SK-N-SH (cell line): ENCODE results near the gene ERMN. TPM values are rescaled to one million over a fixed set of nuclear protein-coding genes. Genes with fewer than 3 reads are reported as not detected.

Experiments
- CTCF ChIA-PET: fragments of 300-600, 350-600 bp; formaldehyde crosslinking; extraction: SDS; loops from one replicate; lab custom pipeline; 2021; lab: Yijun Ruan, JAX
- POLR2A ChIA-PET: fragments of 350-600 bp; sonication (Branson Sonifier 250); formaldehyde crosslinking; extraction: SDS; loops from one replicate; lab custom pipeline; 2020; ENCODE audit warnings: antibody characterized with exemption, inconsistent platforms; lab: Yijun Ruan, JAX
- DNase-seq: peaks from one replicate; pipeline ENCODE4 v3.0.0; 2012
- H2AFZ ChIP-seq: fragments of 200-600 bp; sonication (generic); 2 replicates; pipeline ENCODE4 v1.8.1; 2016; ENCODE audit warnings: antibody characterized with exemption, mild to moderate bottlenecking, low read depth
- H3F3A ChIP-seq: fragments of 200-600 bp; sonication (generic); replicated peaks from 2 replicates; pipeline ENCODE3; 2016; ENCODE audit warnings: antibody characterized with exemption, mild to moderate bottlenecking; ENCODE audit not compliant: insufficient read depth
- H3K27ac ChIP-seq, 2 experiments: fragments of 200-500 bp in 1 of 2; fragments of 200-600 bp in 1 of 2; sonication (Bioruptor generic) in 1 of 2; sonication (generic), shearing (Covaris generic) in 1 of 2; 2 replicates each; pipeline versions ENCODE4 v1.5.1 to v1.6.1; 2014 to 2016; ENCODE audit warnings: low read depth in 2 of 2, inconsistent platforms in 1 of 2, low read length in 1 of 2, mild to moderate bottlenecking in 1 of 2, mixed read lengths in 1 of 2
- H3K27me3 ChIP-seq: fragments of 200-600 bp; sonication (generic), shearing (Covaris generic); 2 replicates; pipeline ENCODE4 v1.6.1; 2016; ENCODE audit warnings: mixed run types; ENCODE audit not compliant: insufficient read depth
- H3K36me3 ChIP-seq, 2 experiments: fragments of 200-500 bp in 1 of 2; fragments of 200-600 bp in 1 of 2; sonication (Bioruptor generic) in 1 of 2; sonication (generic) in 1 of 2; replicated peaks in 1 of 2; 2 replicates each; pipeline versions ENCODE3 to v1.5.1; 2014 to 2016; ENCODE audit warnings: low read length in 1 of 2, mild to moderate bottlenecking in 1 of 2; ENCODE audit not compliant: insufficient read depth in 2 of 2, control insufficient read depth in 1 of 2
- H3K4me1 ChIP-seq, 2 experiments: fragments of 200-500 bp in 1 of 2; fragments of 200-600 bp in 1 of 2; sonication (Bioruptor generic) in 1 of 2; sonication (generic), shearing (Covaris generic) in 1 of 2; 2 replicates each; pipeline versions ENCODE4 v1.5.1 to v1.6.1; 2014 to 2016; ENCODE audit warnings: low read depth in 1 of 2, low read length in 1 of 2, mixed run types in 1 of 2; ENCODE audit not compliant: insufficient read depth in 2 of 2, control insufficient read depth in 1 of 2
- H3K4me2 ChIP-seq: fragments of 200-600 bp; sonication (generic), shearing (Covaris generic); 2 replicates; pipeline ENCODE4 v1.6.1; 2017; ENCODE audit warnings: mixed run types
- H3K4me3 ChIP-seq, 2 experiments: fragments of 200-500 bp in 1 of 2; fragments of 200-600 bp in 1 of 2; sonication (Bioruptor generic) in 1 of 2; sonication (generic), shearing (Covaris generic) in 1 of 2; 2 replicates each; pipeline versions ENCODE4 v1.5.1 to v1.8.1; 2014 to 2016; ENCODE audit warnings: low read depth in 2 of 2, inconsistent platforms in 1 of 2, low read length in 1 of 2, mild to moderate bottlenecking in 1 of 2, mixed read lengths in 1 of 2, moderate library complexity in 1 of 2
- H3K79me2 ChIP-seq: fragments of 200-600 bp; sonication (generic); 2 replicates; pipeline ENCODE4 v1.8.1; 2017; ENCODE audit warnings: mild to moderate bottlenecking; ENCODE audit not compliant: insufficient read depth
- H3K9ac ChIP-seq: fragments of 200-600 bp; sonication (generic); 2 replicates; pipeline ENCODE4 v1.6.1; 2017; ENCODE audit warnings: mixed run types
- H3K9me2 ChIP-seq: fragments of 200-600 bp; sonication (generic); 2 replicates; pipeline ENCODE4 v1.6.1; 2017; ENCODE audit warnings: mixed run types
- H3K9me3 ChIP-seq: fragments of 200-600 bp; sonication (generic); 2 replicates; pipeline ENCODE4 v1.6.1; 2017; ENCODE audit warnings: mixed run types, mild to moderate bottlenecking, moderate library complexity
- H4K20me1 ChIP-seq: fragments of 200-600 bp; sonication (generic); 2 replicates; pipeline ENCODE4 v1.6.1; 2017; ENCODE audit warnings: mild to moderate bottlenecking, mixed run types; ENCODE audit not compliant: insufficient read depth
- FOSL2 ChIP-seq: IDR thresholded peaks from 2 replicates; pipeline ENCODE4 v1.4.0; 2012; ENCODE audit warnings: low read depth, mild to moderate bottlenecking, moderate library complexity, borderline replicate concordance
- FOXJ3 ChIP-seq: sonication (generic); formaldehyde crosslinking; IDR thresholded peaks from 2 replicates; pipeline ENCODE4 v1.5.1; 2020; ENCODE audit warnings: mild to moderate bottlenecking, missing genetic modification reagents
- GABPA ChIP-seq: IDR thresholded peaks from 2 replicates; pipeline ENCODE4 v1.4.0; 2012; ENCODE audit warnings: low read depth, mild to moderate bottlenecking
- GATA2 ChIP-seq: sonication (generic); formaldehyde crosslinking; IDR thresholded peaks from 2 replicates; pipeline ENCODE4 v1.5.0; 2020; ENCODE audit warnings: mild to moderate bottlenecking, missing genetic modification reagents
- JUND ChIP-seq: IDR thresholded peaks from 2 replicates; pipeline ENCODE4 v1.4.0; 2012
- MEF2A ChIP-seq: IDR thresholded peaks from 2 replicates; pipeline ENCODE4 v1.4.0; 2012; ENCODE audit warnings: low read depth, borderline replicate concordance
- MXI1 ChIP-seq: IDR thresholded peaks from 2 replicates; pipeline ENCODE4 v1.6.1; 2012; ENCODE audit warnings: mild to moderate bottlenecking, low read depth, low read length, improper control_type of control experiment
- NFIC ChIP-seq: IDR thresholded peaks from 2 replicates; pipeline ENCODE4 v1.4.0; 2012; ENCODE audit warnings: borderline replicate concordance
- NRF1 ChIP-seq: IDR thresholded peaks from 2 replicates; pipeline ENCODE4 v1.6.1; 2012; ENCODE audit warnings: low read depth, mild to moderate bottlenecking, low read length
- PBX3 ChIP-seq: IDR thresholded peaks from 2 replicates; pipeline ENCODE4; 2012
- POLR2AphosphoS5 ChIP-seq: IDR thresholded peaks from 2 replicates; pipeline ENCODE4 v1.6.1; 2012; ENCODE audit warnings: low read depth, low read length
- REST ChIP-seq: IDR thresholded peaks from 2 replicates; pipeline ENCODE4 v1.6.1; 2012; ENCODE audit warnings: mild to moderate bottlenecking, low read depth, low read length, moderate library complexity
- SMC3 ChIP-seq: IDR thresholded peaks from 2 replicates; pipeline ENCODE4 v1.6.1; 2012; ENCODE audit warnings: low read depth, low read length, improper control_type of control experiment
- TAF1 ChIP-seq: IDR thresholded peaks from 2 replicates; pipeline ENCODE4 v1.6.1; 2012; ENCODE audit warnings: low read depth, mild to moderate bottlenecking, low read length, moderate library complexity, borderline replicate concordance
- TCF12 ChIP-seq: IDR thresholded peaks from 2 replicates; pipeline ENCODE4 v1.4.0; 2012
- USF2 ChIP-seq: fragments of 150-350 bp; IDR thresholded peaks from 2 replicates; pipeline ENCODE4 v1.6.1; 2017; ENCODE audit warnings: antibody characterized with exemption, low read length, low read depth, borderline replicate concordance
- WGBS: methylation state at CpG from one replicate; pipeline ENCODE4 v1.1.6; 2017; ENCODE audit warnings: low lambda C conversion rate; 5-methylcytosine and 5-hydroxymethylcytosine counted together
- polyA plus RNA-seq, 3 experiments: library from polyadenylated mRNA; depleted of rRNA; stranded (reverse); fragments of >200 nt; gene quantifications; 2 replicates each; pipeline ENCODE4 v1.2.3, GENCODE V29; 2012

The ERMN gene
- polyA plus RNA-seq, 1 of the 3 experiments (the other 2 are of a cell fraction), result not detected

GRCh38 chr2:157301307-157301706, 24.3 kb downstream of the ERMN start:
- Histone ChIP-seq H3K27ac (no peak overlapping the region), H3K9me2 (no peaks in the 10 kb centered on the region), H3K4me1 (0 out of 4 replicates have a peak, but pooled peaks cover 0 to 3% of the 10 kb centered on the region in 2 experiments), H3K27me3 (no peaks in the 10 kb centered on the region), H3K9ac (no peak overlapping the region), H4K20me1 (no peaks in the 10 kb centered on the region), H3K9me3 (no peaks in the 10 kb centered on the region), H3K36me3 (no peaks in the 10 kb centered on the region), H3K4me3 (no peak overlapping the region), H2AFZ (no peak overlapping the region), H3K79me2 (no peaks in the 10 kb centered on the region), H3F3A (no peaks in the 10 kb centered on the region), H3K4me2 (no peak overlapping the region)
- no peak for DNase-seq
- TF ChIP-seq TAF1 (no peak), USF2 (no peak)
- ChIA-PET POLR2A (no interaction called here), CTCF (interaction anchor here (0.9 to 11.6 kb wide), 10 partner anchors 8 to 1973 kb away, joined by 3 to 123 read pairs (median 10); partner anchors contain the start of gene ERMN)
- 57% methylated on average over 2 of the region's 2 CpGs for WGBS

- H3K9ac ChIP-seq, result no peak overlapping the region
- no peak for DNase-seq
- H3K27ac ChIP-seq, result no peak overlapping the region
- no peak overlapping the region for H3K4me2 ChIP-seq
- no peaks in the 10 kb centered on the region for H4K20me1 ChIP-seq
- no peaks in the 10 kb centered on the region for H3K9me3 ChIP-seq
- ChIA-PET POLR2A (no interaction called here), CTCF (interaction anchor here (2.1 kb wide), 1 partner anchor 39 kb away, joined by 6 read pairs; no protein-coding TSS in a partner anchor)
- peaks cover 0 to 3% of the 10 kb centered on the region in 2 experiments for H3K36me3 ChIP-seq
- H3K4me1 ChIP-seq, result no peaks in the 10 kb centered on the region
- no peaks in the 10 kb centered on the region for H3K9me2 ChIP-seq
- WGBS, result 37% methylated on average over 4 of the region's 4 CpGs
- no peak overlapping the region for H3K4me3 ChIP-seq
- H2AFZ ChIP-seq, result no peak overlapping the region
- H3K79me2 ChIP-seq, result no peaks in the 10 kb centered on the region
- no peak for TF ChIP-seq PBX3
- no peak for TF ChIP-seq MXI1
- no peak for TF ChIP-seq SMC3
- no peak for TF ChIP-seq GATA2 (CRISPR knock-in tag)
- no peak for TF ChIP-seq NFIC
- no peak for TF ChIP-seq TCF12
- no peak for TF ChIP-seq MEF2A
- no peak for TF ChIP-seq NRF1
- no peak for TF ChIP-seq USF2
- TF ChIP-seq POLR2AphosphoS5, result no peak
- TF ChIP-seq JUND, result no peak
- TF ChIP-seq FOXJ3, result no peak
- no peak for TF ChIP-seq REST
- TF ChIP-seq FOSL2, result no peak
- TF ChIP-seq GABPA, result no peak
- H3K27me3 ChIP-seq, result no peaks in the 10 kb centered on the region
- H3F3A ChIP-seq, result no peaks in the 10 kb centered on the region
Measured at GRCh38 chr2:157296958-157297357, 28.7 kb downstream of the ERMN start.
